ENCODE results near the gene CRTAP.
"Not testable (repeated sequence)": the region's sequence is repeated elsewhere in the genome, so short reads cannot be mapped to it uniquely, and the experiment has no call there.

The CRTAP gene

GRCh38 chr3:33174711-33175414 is 61.0 kb downstream of the CRTAP start:
- no peak for DNase-seq (ENCODE audit: low read depth)

DNA sequence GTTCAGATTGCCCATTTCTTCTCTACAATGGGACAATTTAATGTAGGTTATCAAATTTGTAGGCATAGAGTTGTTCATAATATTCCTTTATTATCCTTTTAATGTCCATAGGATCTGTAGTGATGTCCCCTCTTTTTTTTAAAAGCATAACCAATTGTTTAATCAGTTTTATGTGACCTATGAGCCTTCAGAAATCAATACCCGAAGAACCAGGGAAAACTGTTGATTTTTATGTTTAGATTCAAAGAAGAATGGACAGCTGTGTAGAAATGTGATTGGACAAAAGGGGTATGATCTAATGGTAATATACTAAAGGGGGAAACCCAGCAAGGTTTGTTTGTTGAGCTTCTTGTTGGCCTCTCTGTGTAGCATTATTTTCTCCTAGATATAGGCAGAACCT is 65.3 kb downstream of the CRTAP start:
- no peak for DNase-seq (ENCODE audit: low read depth)

DNA sequence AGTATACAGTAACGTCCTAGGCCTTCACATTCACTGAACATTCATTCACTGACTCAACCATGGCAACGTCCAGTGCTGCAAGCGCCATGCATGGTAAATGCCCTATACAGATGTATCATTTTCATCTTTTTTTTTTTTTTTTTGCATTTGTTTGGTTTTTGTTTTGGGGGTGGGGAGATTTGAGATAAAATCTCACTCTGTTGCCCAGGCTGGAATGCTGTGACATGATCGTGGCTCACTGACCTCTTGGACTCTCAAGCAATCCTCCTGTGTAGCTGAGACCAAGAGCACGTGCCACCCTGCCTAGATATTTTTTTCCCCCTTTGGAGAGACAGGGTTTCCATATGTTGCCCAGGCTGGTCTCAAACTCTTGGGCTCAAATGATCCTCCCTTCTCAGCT is 67.4 kb downstream of the CRTAP start:
- DNase-seq (ENCODE audit: low read depth): no peak

GRCh38 chr3:33181641-33182040 is 67.8 kb downstream of the CRTAP start:
- not testable (repeated sequence) for DNase-seq (ENCODE audit: low read depth)

DNA sequence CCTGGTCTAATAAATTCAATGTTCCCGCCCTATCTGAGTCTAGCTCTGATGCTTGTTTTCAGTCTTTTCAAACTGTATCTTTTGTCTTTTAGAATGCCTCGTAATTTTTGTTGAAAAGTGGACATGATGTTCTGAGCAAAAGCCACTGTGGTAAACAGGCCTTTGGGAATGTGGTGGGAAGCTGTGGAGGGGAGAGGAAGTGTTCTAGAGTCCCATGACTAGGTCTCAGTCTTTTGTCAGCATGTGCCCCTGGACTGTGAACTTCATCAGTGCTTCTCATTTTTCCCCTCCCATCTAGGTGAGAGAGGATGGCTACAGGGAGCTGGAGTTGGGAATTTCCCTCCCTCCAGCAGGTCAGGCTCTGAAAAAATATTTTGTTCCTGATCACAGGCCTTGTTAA is 71.0 kb downstream of the CRTAP start:
- DNase-seq (ENCODE audit: low read depth): no peak

DNA sequence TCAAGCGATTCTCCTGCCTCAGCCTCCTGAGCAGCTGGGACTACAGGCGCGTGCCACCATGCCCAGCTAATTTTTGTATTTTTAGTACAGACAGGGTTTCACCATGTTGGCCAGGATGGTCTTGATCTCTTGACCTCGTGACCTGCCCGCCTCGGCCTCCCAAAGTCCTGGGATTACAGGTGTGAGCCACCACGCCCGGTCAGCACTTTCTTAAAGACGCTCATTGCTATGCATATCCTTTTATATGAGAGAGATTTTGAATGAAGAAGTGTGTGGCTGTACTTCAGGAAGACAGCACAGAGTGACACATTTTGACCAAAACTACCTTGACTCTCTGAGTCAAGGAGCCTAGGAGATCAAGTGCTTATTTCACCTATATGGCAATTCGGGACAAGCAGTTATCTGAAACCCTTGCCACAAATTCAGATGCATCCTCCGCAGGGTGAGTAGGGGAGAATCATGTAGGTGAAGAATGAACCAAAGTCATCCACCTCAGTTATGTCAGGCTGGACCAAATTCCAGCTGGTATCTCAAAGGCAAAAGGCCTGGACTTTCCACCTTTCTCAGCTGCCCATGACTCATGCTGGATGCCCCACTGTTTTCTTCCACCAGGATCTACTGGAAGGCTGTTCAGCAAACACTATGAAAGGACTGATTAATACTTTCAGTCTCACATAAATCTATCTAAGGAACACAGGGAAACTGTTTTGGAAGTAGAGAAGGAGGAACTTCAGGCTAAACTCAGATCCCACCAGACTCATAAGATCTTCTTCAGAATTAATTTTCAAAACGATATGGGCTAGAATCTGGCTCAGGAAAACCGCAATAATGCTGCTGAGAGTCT is 72.9 kb downstream of the CRTAP start:
- DNase-seq (ENCODE audit: low read depth): no peak

DNA sequence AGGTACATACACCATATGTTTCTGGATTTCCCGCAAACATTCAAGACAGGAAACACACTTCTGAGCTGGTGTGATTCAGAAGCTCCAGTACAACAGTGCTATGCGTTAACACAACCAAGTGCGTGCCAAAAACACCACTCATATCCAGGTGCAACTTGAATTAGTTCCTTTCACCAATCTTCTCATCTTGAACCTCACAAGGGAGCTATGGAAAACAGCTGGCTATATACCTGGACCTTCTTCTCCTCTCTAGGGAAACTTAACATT is 73.5 kb downstream of the CRTAP start:
- DNase-seq (ENCODE audit: low read depth): no peak

DNA sequence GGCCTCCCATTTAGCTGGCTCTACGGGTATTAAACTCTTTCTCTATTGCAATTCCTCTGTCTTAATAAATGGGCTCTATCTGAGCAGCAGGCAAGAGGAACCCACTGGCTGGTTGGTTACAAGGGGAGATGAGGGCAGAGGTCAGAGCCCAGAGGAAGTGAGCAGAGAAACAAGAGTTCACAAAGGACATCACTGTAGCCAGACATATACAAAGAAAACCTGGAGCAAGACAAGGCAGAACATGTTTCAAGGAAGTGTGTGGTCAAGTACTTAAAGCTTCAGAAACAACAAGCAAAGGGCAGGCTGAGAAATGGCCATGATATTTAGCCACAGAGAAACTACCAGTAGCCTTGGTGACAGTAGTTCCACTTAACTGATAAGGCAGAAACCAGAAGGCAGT is 80.5 kb downstream of the CRTAP start:
- DNase-seq (ENCODE audit: low read depth): no peak

DNA sequence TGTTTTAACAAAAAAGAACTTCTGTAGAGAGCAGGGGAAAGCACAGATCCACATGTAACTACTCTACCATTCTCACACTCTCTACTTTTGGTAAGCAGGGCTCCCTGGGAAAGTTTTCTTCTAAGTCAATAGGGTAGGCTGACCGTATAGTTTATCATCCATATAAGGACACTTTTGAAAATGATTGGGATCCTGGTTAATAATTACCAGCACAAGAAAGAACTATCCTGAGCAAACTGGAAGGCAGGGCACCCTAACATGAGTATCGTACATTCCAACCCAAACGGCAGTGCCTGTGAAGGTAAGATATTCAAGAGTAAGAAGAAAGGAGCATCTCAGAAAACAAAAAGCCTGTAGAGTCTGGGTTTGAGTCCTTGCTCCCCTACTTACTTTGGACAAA is 82.7 kb downstream of the CRTAP start:
- no peak for DNase-seq (ENCODE audit: low read depth)
